GM23248 (cell line): ENCODE measurements around the gene DNASE1. TPM values are rescaled to one million over a fixed set of nuclear protein-coding genes. Genes with fewer than 3 reads are reported as not detected.

Experiments used
- DNase-seq: peaks from one replicate; pipeline ENCODE4 v3.0.0-alpha.2; 2015
- H2AFZ ChIP-seq: fragments of 200-600 bp; sonication (generic); 2 replicates; pipeline ENCODE4 v1.6.1; 2016; ENCODE audit warnings: antibody characterized with exemption
- H3F3A ChIP-seq: fragments of 200-600 bp; sonication (generic); 2 replicates; pipeline ENCODE4 v1.6.1; 2016; ENCODE audit warnings: mild to moderate bottlenecking, antibody characterized with exemption, mixed run types; ENCODE audit not compliant: insufficient read depth
- H3K27ac ChIP-seq: fragments of 200-600 bp; sonication (generic); 2 replicates; pipeline ENCODE4 v1.5.1; 2016; ENCODE audit warnings: mild to moderate bottlenecking
- H3K27me3 ChIP-seq: fragments of 200-600 bp; sonication (generic); replicated peaks from 2 replicates; pipeline ENCODE4 v1.6.1; 2016; ENCODE audit warnings: mild to moderate bottlenecking; ENCODE audit not compliant: insufficient read depth
- H3K36me3 ChIP-seq: fragments of 200-600 bp; sonication (generic); 2 replicates; pipeline ENCODE4 v1.6.1; 2016; ENCODE audit warnings: low read depth, mild to moderate bottlenecking
- H3K4me1 ChIP-seq: fragments of 200-600 bp; sonication (generic); 2 replicates; pipeline ENCODE4 v1.6.1; 2016; ENCODE audit warnings: mild to moderate bottlenecking; ENCODE audit not compliant: insufficient read depth
- H3K4me2 ChIP-seq: fragments of 200-600 bp; sonication (generic); one replicate; pipeline ENCODE4 v1.6.1; 2016; ENCODE audit warnings: mild to moderate bottlenecking; ENCODE audit not compliant: unreplicated experiment
- H3K4me3 ChIP-seq: fragments of 200-600 bp; sonication (generic); 2 replicates; pipeline ENCODE4 v1.5.1; 2016; ENCODE audit warnings: mild to moderate bottlenecking
- H3K79me2 ChIP-seq: fragments of 200-600 bp; sonication (generic); 2 replicates; pipeline ENCODE4 v1.6.1; 2016; ENCODE audit warnings: mild to moderate bottlenecking; ENCODE audit not compliant: insufficient read depth
- H3K9ac ChIP-seq: fragments of 200-600 bp; sonication (generic); 2 replicates; pipeline ENCODE4 v1.6.1; 2016; ENCODE audit warnings: mild to moderate bottlenecking
- H3K9me2 ChIP-seq: fragments of 200-600 bp; sonication (generic); 2 replicates; pipeline ENCODE4 v1.6.1; 2016; ENCODE audit warnings: mixed run types, mild to moderate bottlenecking, moderate library complexity; ENCODE audit not compliant: insufficient read depth
- H3K9me3 ChIP-seq: fragments of 200-600 bp; sonication (generic); one replicate; pipeline ENCODE4 v1.6.1; 2017; ENCODE audit warnings: low read depth
- H4K20me1 ChIP-seq: fragments of 200-600 bp; sonication (generic); 2 replicates; pipeline ENCODE4 v1.6.0; 2016; ENCODE audit not compliant: insufficient read depth
- EZH2 ChIP-seq: fragments of 200-600 bp; sonication (generic); IDR thresholded peaks from 2 replicates; pipeline ENCODE4 v1.6.1; 2018; ENCODE audit warnings: antibody characterized with exemption, mild to moderate bottlenecking; ENCODE audit not compliant: insufficient read depth, poor library complexity, severe bottlenecking
- EZH2phosphoT487 ChIP-seq: fragments of 200-600 bp; sonication (generic); IDR thresholded peaks from 2 replicates; pipeline ENCODE4 v1.6.1; 2018; ENCODE audit warnings: antibody characterized with exemption, moderate library complexity, mild to moderate bottlenecking, low read depth; ENCODE audit not compliant: insufficient read depth
- WGBS, 2 experiments: methylation state at CpG; one replicate each; pipeline ENCODE4 v1.1.6; 2015 to 2017; ENCODE audit warnings: low lambda C conversion rate in 2 of 2, low coverage in 1 of 2; ENCODE audit errors: missing lambda C conversion rate in 2 of 2; 5-methylcytosine and 5-hydroxymethylcytosine counted together
- in situ Hi-C: fragments of 300-500 bp; cut with MboI; formaldehyde crosslinking; loops from 2 replicates; pipeline ENCODE4 v1.15.0; 2020
- polyA plus RNA-seq: library from polyadenylated mRNA; unstranded; fragments of >200 nt; fragmentation: Nextera tagmentation; extraction: Ambion mirVana; gene quantifications from 2 replicates; pipeline ENCODE4 v1.2.1, GENCODE V29; 2016
- total RNA-seq: library from RNA; depleted of rRNA; stranded (reverse); fragments of >200 nt; shearing (Covaris generic); gene quantifications from 2 replicates; pipeline ENCODE4 v1.2.3, GENCODE V29; 2014; rRNA removed

The DNASE1 gene
- total and polyA plus RNA-seq, 2 experiments from 2014 or later = 4.2 to 4.3 TPM

- no peak for TF ChIP-seq EZH2
- TF ChIP-seq EZH2phosphoT487 = no peak
- 79 to 80% methylated on average over 4 of the region's 4 CpGs for WGBS, 2 experiments
- H3K4me3 ChIP-seq = no peak overlapping the region
- no peaks in the 10 kb centered on the region for H3K36me3 ChIP-seq
- no peak overlapping the region for H2AFZ ChIP-seq
- peaks cover 41% of the 10 kb centered on the region for H3K79me2 ChIP-seq
- no peaks in the 10 kb centered on the region for H3K9me2 ChIP-seq
- no peak overlapping the region for H3K9ac ChIP-seq
- in situ Hi-C loops = no loop called here
- no peaks in the 10 kb centered on the region for H4K20me1 ChIP-seq
- H3F3A ChIP-seq = 0 out of 2 replicates have a peak, but pooled peaks cover 5% of the 10 kb centered on the region
- H3K27me3 ChIP-seq = no peaks in the 10 kb centered on the region
- H3K27ac ChIP-seq = no peak overlapping the region
- H3K9me3 ChIP-seq = no peaks in the 10 kb centered on the region
- no peaks in the 10 kb centered on the region for H3K4me1 ChIP-seq
- no peak overlapping the region for H3K4me2 ChIP-seq
- DNase-seq = no peak
Observed at GRCh38 chr16:3698941-3699340, 44.5 kb downstream of the DNASE1 start.

- no peak overlapping the region for H3K27ac ChIP-seq
- H3K27me3 ChIP-seq = no peaks in the 10 kb centered on the region
- no peak overlapping the region for H3K9ac ChIP-seq
- WGBS, 2 experiments = 73 to 75% methylated on average over 4 of the region's 4 CpGs
- 0 out of 2 replicates have a peak, but pooled peaks cover 5% of the 10 kb centered on the region for H3F3A ChIP-seq
- in situ Hi-C loops = no loop called here
- H2AFZ ChIP-seq = no peak overlapping the region
- no peaks in the 10 kb centered on the region for H3K9me2 ChIP-seq
- H3K4me1 ChIP-seq = no peaks in the 10 kb centered on the region
- no peak overlapping the region for H3K4me2 ChIP-seq
- no peaks in the 10 kb centered on the region for H3K36me3 ChIP-seq
- peaks cover 48% of the 10 kb centered on the region for H3K79me2 ChIP-seq
- no peaks in the 10 kb centered on the region for H3K9me3 ChIP-seq
- H3K4me3 ChIP-seq = no peak overlapping the region
- no peak for TF ChIP-seq EZH2phosphoT487
- no peak for TF ChIP-seq EZH2
- no peak for DNase-seq
- H4K20me1 ChIP-seq = no peaks in the 10 kb centered on the region
Observed at GRCh38 chr16:3701531-3701930, 47.0 kb downstream of the DNASE1 start.

- WGBS, 2 experiments = 95 to 97% methylated on average over 7 of the region's 7 CpGs
- H3K36me3 ChIP-seq = no peaks in the 10 kb centered on the region
- in situ Hi-C loops = no loop called here
- peaks cover 48% of the 10 kb centered on the region for H3K79me2 ChIP-seq
- H4K20me1 ChIP-seq = no peaks in the 10 kb centered on the region
- H3K4me3 ChIP-seq = no peak overlapping the region
- H3K9ac ChIP-seq = no peak overlapping the region
- H3K4me1 ChIP-seq = no peaks in the 10 kb centered on the region
- DNase-seq = no peak
- 0 out of 2 replicates have a peak, but pooled peaks cover 1% of the 10 kb centered on the region for H3F3A ChIP-seq
- H3K27me3 ChIP-seq = no peaks in the 10 kb centered on the region
- no peak for TF ChIP-seq EZH2phosphoT487
- TF ChIP-seq EZH2 = no peak
- no peak overlapping the region for H3K27ac ChIP-seq
- no peaks in the 10 kb centered on the region for H3K9me2 ChIP-seq
- no peak overlapping the region for H2AFZ ChIP-seq
- no peak overlapping the region for H3K4me2 ChIP-seq
- no peaks in the 10 kb centered on the region for H3K9me3 ChIP-seq
Observed at GRCh38 chr16:3702082-3702481, 47.6 kb downstream of the DNASE1 start.

GRCh38 chr16:3706253-3707012 lies 51.9 kb downstream of the DNASE1 start:
- WGBS, 2 experiments = 96 to 98% methylated on average over 10 of the region's 10 CpGs
- Histone ChIP-seq H3K4me3 (no peak overlapping the region), H3K79me2 (peaks cover 65% of the 10 kb centered on the region)

More at GRCh38 chr16:3706253-3707012, 51.9 kb downstream of the DNASE1 start:
- Histone ChIP-seq H2AFZ (no peak overlapping the region), H3K9ac (no peak overlapping the region), H3K9me3 (no peaks in the 10 kb centered on the region), H4K20me1 (no peaks in the 10 kb centered on the region), H3K27ac (no peak overlapping the region), H3K36me3 (no peaks in the 10 kb centered on the region), H3K4me1 (no peaks in the 10 kb centered on the region), H3K27me3 (no peaks in the 10 kb centered on the region), H3K4me2 (no peak overlapping the region), H3F3A (no peaks in the 10 kb centered on the region), H3K9me2 (no peaks in the 10 kb centered on the region)
- TF ChIP-seq EZH2 = no peak
- TF ChIP-seq EZH2phosphoT487 = no peak
- no peak for DNase-seq
- in situ Hi-C loops = no loop called here

Other genes with a start within 250 kb of the DNASE1 start
- gene ZNF597, start 211.2 kb upstream of the DNASE1 start, total RNA-seq = 3.2 TPM in 2 replicates
- gene ZNF597, start 211.2 kb upstream of the DNASE1 start, polyA plus RNA-seq = 1.8 and 2.2 TPM in 2 replicates
- gene NAA60, start 211.0 kb upstream of the DNASE1 start, total RNA-seq = 11.2 and 14.4 TPM in 2 replicates
- 49.4 and 51.3 TPM in 2 replicates for gene NAA60, start 211.0 kb upstream of the DNASE1 start, polyA plus RNA-seq
- gene C16orf90, start 159.2 kb upstream of the DNASE1 start, total RNA-seq = not detected in 2 replicates
- not detected in 2 replicates for gene C16orf90, start 159.2 kb upstream of the DNASE1 start, polyA plus RNA-seq
- gene CLUAP1, start 153.7 kb upstream of the DNASE1 start, total RNA-seq = 19.3 and 28.5 TPM in 2 replicates
- gene CLUAP1, start 153.7 kb upstream of the DNASE1 start, polyA plus RNA-seq = 33.3 and 37.8 TPM in 2 replicates
- gene NLRC3, start 77.3 kb upstream of the DNASE1 start, total RNA-seq = not detected in 2 replicates
- 0.11 and 0.22 TPM in 2 replicates for gene NLRC3, start 77.3 kb upstream of the DNASE1 start, polyA plus RNA-seq
- 2.3 and 6.2 TPM in 2 replicates for gene SLX4, start 43.1 kb upstream of the DNASE1 start, total RNA-seq
- 1.9 and 2.0 TPM in 2 replicates for gene SLX4, start 43.1 kb upstream of the DNASE1 start, polyA plus RNA-seq
- gene TRAP1, start 62.8 kb downstream of the DNASE1 start, total RNA-seq = 59.8 and 73.4 TPM in 2 replicates
- gene TRAP1, start 62.8 kb downstream of the DNASE1 start, polyA plus RNA-seq = 56.6 and 57.4 TPM in 2 replicates
- 11.9 and 25.5 TPM in 2 replicates for gene CREBBP, start 226.0 kb downstream of the DNASE1 start, total RNA-seq
- 7.8 and 11.7 TPM in 2 replicates for gene CREBBP, start 226.0 kb downstream of the DNASE1 start, polyA plus RNA-seq